ENCODE measurements around the gene ZSCAN10.

GRCh38 chr16:3086596-3087242 is 12.4 kb downstream of the ZSCAN10 start:
- TF ChIP-seq CTCF (IDR thresholded peaks at IDR 0.05) (no peak), ZFX (IDR thresholded peaks at IDR 0.05; ENCODE audit: borderline replicate concordance) (no peak)

Measured in 22Rv1 (cell line).